ENCODE data around the gene PTPN1. TPM values are rescaled to one million over a fixed set of nuclear protein-coding genes. Genes with fewer than 3 reads are reported as not detected.
"Not testable (repeated sequence)": the region's sequence is repeated elsewhere in the genome, so short reads cannot be mapped to it uniquely, and the experiment has no call there.

Gene PTPN1
- total and polyA plus RNA-seq, 2 donors (not counting 3 experiments of a cell fraction or from before 2014, with no cell fraction given) = 41.1 to 64.3 TPM

DNA sequence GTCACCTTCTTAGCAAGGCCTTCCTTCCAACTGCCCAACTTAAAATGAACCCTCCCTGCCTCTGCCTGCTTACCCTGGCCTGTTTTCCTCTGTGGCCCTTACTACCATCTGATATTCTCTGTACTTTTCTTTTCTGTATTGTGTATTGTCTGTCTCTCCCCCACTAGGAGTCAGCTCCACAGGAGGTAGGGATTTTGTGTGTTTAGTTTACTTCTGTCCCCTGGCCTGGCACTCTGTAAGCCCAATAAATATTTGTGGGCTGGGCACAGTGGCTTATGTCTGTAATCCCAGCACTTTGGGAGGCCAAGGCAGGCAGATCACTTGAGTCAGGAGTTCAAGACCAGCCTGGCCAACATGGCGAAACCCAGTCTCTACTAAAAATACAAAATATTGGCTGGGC is 108.4 kb downstream of the PTPN1 start:
- Histone ChIP-seq H3K4me2 (ENCODE audit: insufficient read depth, low read length) (no peak overlapping the region), H3K79me2 (ENCODE audit: control insufficient read depth, insufficient read depth, low read length) (no peaks in the 10 kb centered on the region), H3K9me3 (replicated peaks; ENCODE audit: control insufficient read depth, insufficient read depth, low read length) (no peaks in the 10 kb centered on the region), H3K9me1 (replicated peaks; ENCODE audit: control insufficient read depth, extremely low read depth, insufficient read depth, low read length) (no peaks in the 10 kb centered on the region), H3K27ac (ENCODE audit: insufficient read depth, low read depth, low read length) (no peak overlapping the region), H3K27me3 (ENCODE audit: control insufficient read depth in 2 of 2, insufficient read depth in 2 of 2, low read length in 2 of 2) (no peaks in the 10 kb centered on the region), H3K36me3 (ENCODE audit: control insufficient read depth in 2 of 2, extremely low read depth in 1 of 2, insufficient read depth in 2 of 2, low read length in 2 of 2) (no peaks in the 10 kb centered on the region), H2AFZ (ENCODE audit: low read depth, low read length) (no peak overlapping the region), H3K9ac (replicated peaks; ENCODE audit: extremely low read depth, insufficient read depth, low read length) (no peak overlapping the region), H4K20me1 (replicated peaks; ENCODE audit: control insufficient read depth, extremely low read depth, insufficient read depth, low read length) (no peaks in the 10 kb centered on the region), H3K4me3 (replicated peaks in 1 of 3; ENCODE audit: insufficient read depth in 1 of 3, low read depth in 1 of 3, low read length in 3 of 3) (no peak overlapping the region), H3K4me1 (ENCODE audit: control insufficient read depth, extremely low read depth, insufficient read depth, low read length) (no peaks in the 10 kb centered on the region)
- intact Hi-C loops (cut with micrococcal nuclease) (no loop called here), dilution Hi-C loops (cut with MboI; ENCODE audit: extremely low pct_ligation_motif_present, low sequenced_read_pairs) (no loop called here)
- DNase-seq (ENCODE audit: low read depth, low spot score) (no peak), FAIRE-seq (no peak)
- BruUV-seq (replicated peaks) = no TSS peak
- no peak for TF ChIP-seq MYC (IDR thresholded peaks at IDR 0.05; ENCODE audit: low read depth, low read length)
- no peak for TF ChIP-seq JUN (IDR thresholded peaks at IDR 0.05; ENCODE audit: borderline replicate concordance, insufficient read depth, insufficient read length, low read depth)
- no peak for TF ChIP-seq POLR2AphosphoS5 (IDR thresholded peaks at IDR 0.05; ENCODE audit: insufficient read depth, low read depth, low read length)
- no peak for TF ChIP-seq EZH2 (IDR thresholded peaks at IDR 0.05; ENCODE audit: borderline replicate concordance, low read depth, low read length, severe bottlenecking)
- TF ChIP-seq, protein P1, sequence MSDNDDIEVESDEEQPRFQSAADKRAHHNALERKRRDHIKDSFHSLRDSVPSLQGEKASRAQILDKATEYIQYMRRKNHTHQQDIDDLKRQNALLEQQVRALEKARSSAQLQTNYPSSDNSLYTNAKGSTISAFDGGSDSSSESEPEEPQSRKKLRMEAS (IDR thresholded peaks at IDR 0.05; ENCODE audit: insufficient read depth, insufficient read length) = no peak
- TF ChIP-seq POLR2A (IDR thresholded peaks at IDR 0.05; ENCODE audit: low read depth, low read length) = no peak
- no peak for TF ChIP-seq GATA2 (IDR thresholded peaks at IDR 0.05; ENCODE audit: insufficient read depth, insufficient read length, low read depth, low read length)
- TF ChIP-seq FOS (IDR thresholded peaks at IDR 0.05; ENCODE audit: borderline replicate concordance, insufficient read depth, low read length) = no peak
- TF ChIP-seq, protein P2, sequence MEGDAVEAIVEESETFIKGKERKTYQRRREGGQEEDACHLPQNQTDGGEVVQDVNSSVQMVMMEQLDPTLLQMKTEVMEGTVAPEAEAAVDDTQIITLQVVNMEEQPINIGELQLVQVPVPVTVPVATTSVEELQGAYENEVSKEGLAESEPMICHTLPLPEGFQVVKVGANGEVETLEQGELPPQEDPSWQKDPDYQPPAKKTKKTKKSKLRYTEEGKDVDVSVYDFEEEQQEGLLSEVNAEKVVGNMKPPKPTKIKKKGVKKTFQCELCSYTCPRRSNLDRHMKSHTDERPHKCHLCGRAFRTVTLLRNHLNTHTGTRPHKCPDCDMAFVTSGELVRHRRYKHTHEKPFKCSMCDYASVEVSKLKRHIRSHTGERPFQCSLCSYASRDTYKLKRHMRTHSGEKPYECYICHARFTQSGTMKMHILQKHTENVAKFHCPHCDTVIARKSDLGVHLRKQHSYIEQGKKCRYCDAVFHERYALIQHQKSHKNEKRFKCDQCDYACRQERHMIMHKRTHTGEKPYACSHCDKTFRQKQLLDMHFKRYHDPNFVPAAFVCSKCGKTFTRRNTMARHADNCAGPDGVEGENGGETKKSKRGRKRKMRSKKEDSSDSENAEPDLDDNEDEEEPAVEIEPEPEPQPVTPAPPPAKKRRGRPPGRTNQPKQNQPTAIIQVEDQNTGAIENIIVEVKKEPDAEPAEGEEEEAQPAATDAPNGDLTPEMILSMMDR (IDR thresholded peaks at IDR 0.05; ENCODE audit: extremely low read depth in 1 of 2, insufficient read depth in 1 of 2, low read depth in 1 of 2, low read length in 2 of 2) = no peak
- CTCF ChIA-PET = interaction anchor here (1.0 to 1.1 kb wide), 2 partner anchors 30 to 95 kb away, joined by 3 to 4 read pairs; no protein-coding TSS in a partner anchor
- POLR2A ChIA-PET = no interaction called here

DNA sequence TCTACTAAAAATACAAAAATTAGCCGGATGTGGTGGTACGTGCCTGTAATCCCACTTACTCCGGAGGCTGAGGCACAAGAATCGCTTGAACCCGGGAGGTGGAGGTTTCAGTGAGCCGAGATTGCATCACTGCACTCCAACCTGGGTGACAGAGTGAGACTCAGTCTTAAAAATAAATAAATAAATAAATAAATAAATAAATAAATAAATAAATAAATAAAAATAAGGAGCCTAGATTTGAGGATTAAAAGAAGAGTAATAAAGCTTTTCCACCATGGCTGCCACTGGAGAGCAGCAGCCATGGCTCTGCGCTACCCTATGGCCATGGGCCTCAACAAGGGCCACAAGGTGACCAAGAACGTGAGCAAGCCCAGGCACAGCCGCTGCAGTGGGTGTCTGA is 110.3 kb downstream of the PTPN1 start:
- DNase-seq (ENCODE audit: low read depth, low spot score); dilution Hi-C loops (cut with MboI; ENCODE audit: extremely low pct_ligation_motif_present, low sequenced_read_pairs); FAIRE-seq; H4K20me1 ChIP-seq (replicated peaks; ENCODE audit: control insufficient read depth, extremely low read depth, insufficient read depth, low read length); intact Hi-C loops (cut with micrococcal nuclease); H3K9me3 ChIP-seq (replicated peaks; ENCODE audit: control insufficient read depth, insufficient read depth, low read length); H3K9ac ChIP-seq (replicated peaks; ENCODE audit: extremely low read depth, insufficient read depth, low read length); H3K4me2 ChIP-seq (ENCODE audit: insufficient read depth, low read length); H3K9me1 ChIP-seq (replicated peaks; ENCODE audit: control insufficient read depth, extremely low read depth, insufficient read depth, low read length); H3K4me3 ChIP-seq (replicated peaks in 1 of 3; ENCODE audit: insufficient read depth in 1 of 3, low read depth in 1 of 3, low read length in 3 of 3); H3K79me2 ChIP-seq (ENCODE audit: control insufficient read depth, insufficient read depth, low read length); H3K27me3 ChIP-seq (ENCODE audit: control insufficient read depth in 2 of 2, insufficient read depth in 2 of 2, low read length in 2 of 2); CTCF ChIA-PET; BruUV-seq (replicated peaks); H3K27ac ChIP-seq (ENCODE audit: insufficient read depth, low read depth, low read length); H3K4me1 ChIP-seq (ENCODE audit: control insufficient read depth, extremely low read depth, insufficient read depth, low read length); H3K36me3 ChIP-seq (ENCODE audit: control insufficient read depth in 2 of 2, extremely low read depth in 1 of 2, insufficient read depth in 2 of 2, low read length in 2 of 2); H2AFZ ChIP-seq (ENCODE audit: low read depth, low read length); POLR2A ChIA-PET: not testable (repeated sequence)

All from endothelial cell of umbilical vein (primary cell).